ENCODE measurements around the gene EXOC6B.

- TF ChIP-seq POLR2A (IDR thresholded peaks at IDR 0.05) (no peak), CTCF (IDR thresholded peaks at IDR 0.05) (no peak)
These were observed 176.0 kb downstream of the EXOC6B start for GRCh38 chr2:72649810-72650209.
